ENCODE data around the gene SLC16A11. TPM values are rescaled to one million over a fixed set of nuclear protein-coding genes. Genes with fewer than 3 reads are reported as not detected.

SLC16A11 gene
- total and polyA plus RNA-seq, 8 donors: 0.61 to 17.3 (median 3.0) TPM

GRCh38 chr17:7041607-7042500 is 2.0 kb downstream of the SLC16A11 start:
- peaks cover 0 to 4% (median 0%) of the 10 kb centered on the region in 4 donors for H3K27me3 ChIP-seq
- FAIRE-seq (no peak), ATAC-seq (no peak), DNase-seq (no peak)
- intact Hi-C loops (cut with DNase I): loop anchor here in 1 of 3 donors (10.0 kb wide), 1 partner anchor 253 kb away; the partner anchor contains the start of gene YBX2
- peak overlapping the region in 2 of 4 donors; percentile 34 to 44 for H3K4me3 ChIP-seq
- peaks cover 0 to 19% (median 15%) of the 10 kb centered on the region in 3 donors for H3K4me1 ChIP-seq
- no peaks in the 10 kb centered on the region for H3K9me3 ChIP-seq
- H3K36me3 ChIP-seq: no peaks in the 10 kb centered on the region
- TF ChIP-seq CTCF (IDR thresholded peaks at IDR 0.05): no peak
- 52 to 55% methylated on average over 40 to 43 of the region's 43 CpGs for WGBS, 2 donors
- no peak overlapping the region for H3K27ac ChIP-seq

GRCh38 chr17:7039832-7040231 is 4.1 kb downstream of the SLC16A11 start:
- intact Hi-C loops (cut with DNase I): loop anchor here in 1 of 3 donors (10.0 kb wide), 1 partner anchor 255 kb away; the partner anchor contains the start of gene YBX2
- no peaks in the 10 kb centered on the region for H3K36me3 ChIP-seq
- DNase-seq (no peak), ATAC-seq (no peak), FAIRE-seq (no peak)
- no peak for TF ChIP-seq CTCF (IDR thresholded peaks at IDR 0.05)
- 90 to 94% methylated on average over 5 of the region's 5 CpGs for WGBS, 2 donors
- H3K27me3 ChIP-seq: peaks cover 0 to 4% (median 0%) of the 10 kb centered on the region in 4 donors
- no peak overlapping the region for H3K4me3 ChIP-seq
- H3K4me1 ChIP-seq: peaks cover 4 to 7% (median 5%) of the 10 kb centered on the region in 3 donors
- no peak overlapping the region for H3K27ac ChIP-seq
- no peaks in the 10 kb centered on the region for H3K9me3 ChIP-seq

GRCh38 chr17:7038025-7038862 is 5.6 kb downstream of the SLC16A11 start:
- peaks cover 0 to 3% (median 0%) of the 10 kb centered on the region in 4 donors for H3K27me3 ChIP-seq
- ATAC-seq (no peak), FAIRE-seq (no peak), DNase-seq (no peak)
- H3K4me1 ChIP-seq: peaks cover 4 to 7% (median 4%) of the 10 kb centered on the region in 3 donors
- TF ChIP-seq CTCF (IDR thresholded peaks at IDR 0.05): no peak
- no peaks in the 10 kb centered on the region for H3K9me3 ChIP-seq
- intact Hi-C loops (cut with DNase I): no loop called here
- no peaks in the 10 kb centered on the region for H3K36me3 ChIP-seq
- WGBS, 2 donors: 81 to 85% methylated on average over 18 to 19 of the region's 19 CpGs
- H3K27ac ChIP-seq: no peak overlapping the region
- H3K4me3 ChIP-seq: no peak overlapping the region

- peaks cover 4 to 7% (median 4%) of the 10 kb centered on the region in 3 donors for H3K4me1 ChIP-seq
- intact Hi-C loops (cut with DNase I): no loop called here
Observed at GRCh38 chr17:7035591-7036368, 8.1 kb downstream of the SLC16A11 start, which contains the start of gene SLC16A13. Gene SLC16A13 (plus strand): TSS chr17:7036015. CDS start chr17:7036383, 368 bp downstream.

More at GRCh38 chr17:7035591-7036368, 8.1 kb downstream of the SLC16A11 start, which contains the start of gene SLC16A13:
- Histone ChIP-seq H3K9me3 (no peaks in the 10 kb centered on the region), H3K27ac (peak within 1 kb of the TSS; percentile 57 to 87 (median 68)), H3K4me3 (peak within 1 kb of the TSS; percentile 46 to 89 (median 64)), H3K27me3 (no peaks in the 10 kb centered on the region), H3K36me3 (no peaks in the 10 kb centered on the region)
- 0 to 1% methylated on average over 50 to 52 of the region's 52 CpGs for WGBS, 2 donors
- no peak for TF ChIP-seq CTCF (IDR thresholded peaks at IDR 0.05)
- DNase-seq (peak; percentile 92 to 98 (median 94)), ATAC-seq (peak; percentile 94 to 97 (median 96)), FAIRE-seq (no peak)

All from pancreas (tissue), 10 donors.